Epithelial cell of proximal tubule (primary cell): ENCODE measurements around the gene BCL2L1. TPM values are rescaled to one million over a fixed set of nuclear protein-coding genes. Genes with fewer than 3 reads are reported as not detected.

Source experiments
- DNase-seq: peaks from one replicate; pipeline ENCODE4 v3.0.0-alpha.2; 2011; ENCODE audit warnings: low read depth
- H3K4me3 ChIP-seq: 2 replicates; pipeline ENCODE4 v1.5.1; 2011; ENCODE audit warnings: low read depth, mild to moderate bottlenecking, low read length
- total RNA-seq: library from RNA; depleted of rRNA; stranded (reverse); fragments of >200 nt; gene quantifications from 2 replicates; pipeline ENCODE4 v1.2.3, GENCODE V29; 2015
- TF ChIP-seq, protein P1 (sequence below): conservative IDR thresholded peaks from 2 replicates; pipeline ENCODE4 v1.5.1; 2012; ENCODE audit warnings: low read depth, mild to moderate bottlenecking, low read length

The BCL2L1 gene
- total RNA-seq, 1 donor from 2014 or later: 209 TPM

DNA sequence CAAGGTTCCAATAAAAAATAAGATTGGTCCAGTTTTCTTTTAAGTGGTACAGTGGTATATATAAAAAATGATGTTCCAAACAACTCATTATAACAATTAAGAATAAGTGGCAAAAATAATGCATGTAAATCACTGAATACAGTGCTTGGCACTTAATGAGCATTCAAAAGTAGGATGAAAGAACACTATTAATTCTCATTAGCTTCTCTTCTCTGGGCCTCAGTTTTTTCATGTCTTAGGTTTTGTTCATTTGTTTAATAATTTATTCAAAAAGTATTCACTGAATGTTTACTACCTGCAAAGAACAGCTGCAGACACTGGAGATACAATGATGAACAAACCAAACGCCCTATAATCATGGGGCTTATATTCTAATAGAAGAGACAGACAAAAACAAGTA lies 21.1 kb downstream of the BCL2L1 start:
- TF ChIP-seq, protein P1, sequence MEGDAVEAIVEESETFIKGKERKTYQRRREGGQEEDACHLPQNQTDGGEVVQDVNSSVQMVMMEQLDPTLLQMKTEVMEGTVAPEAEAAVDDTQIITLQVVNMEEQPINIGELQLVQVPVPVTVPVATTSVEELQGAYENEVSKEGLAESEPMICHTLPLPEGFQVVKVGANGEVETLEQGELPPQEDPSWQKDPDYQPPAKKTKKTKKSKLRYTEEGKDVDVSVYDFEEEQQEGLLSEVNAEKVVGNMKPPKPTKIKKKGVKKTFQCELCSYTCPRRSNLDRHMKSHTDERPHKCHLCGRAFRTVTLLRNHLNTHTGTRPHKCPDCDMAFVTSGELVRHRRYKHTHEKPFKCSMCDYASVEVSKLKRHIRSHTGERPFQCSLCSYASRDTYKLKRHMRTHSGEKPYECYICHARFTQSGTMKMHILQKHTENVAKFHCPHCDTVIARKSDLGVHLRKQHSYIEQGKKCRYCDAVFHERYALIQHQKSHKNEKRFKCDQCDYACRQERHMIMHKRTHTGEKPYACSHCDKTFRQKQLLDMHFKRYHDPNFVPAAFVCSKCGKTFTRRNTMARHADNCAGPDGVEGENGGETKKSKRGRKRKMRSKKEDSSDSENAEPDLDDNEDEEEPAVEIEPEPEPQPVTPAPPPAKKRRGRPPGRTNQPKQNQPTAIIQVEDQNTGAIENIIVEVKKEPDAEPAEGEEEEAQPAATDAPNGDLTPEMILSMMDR: no peak
- H3K4me3 ChIP-seq: no peak overlapping the region
- DNase-seq: no peak

DNA sequence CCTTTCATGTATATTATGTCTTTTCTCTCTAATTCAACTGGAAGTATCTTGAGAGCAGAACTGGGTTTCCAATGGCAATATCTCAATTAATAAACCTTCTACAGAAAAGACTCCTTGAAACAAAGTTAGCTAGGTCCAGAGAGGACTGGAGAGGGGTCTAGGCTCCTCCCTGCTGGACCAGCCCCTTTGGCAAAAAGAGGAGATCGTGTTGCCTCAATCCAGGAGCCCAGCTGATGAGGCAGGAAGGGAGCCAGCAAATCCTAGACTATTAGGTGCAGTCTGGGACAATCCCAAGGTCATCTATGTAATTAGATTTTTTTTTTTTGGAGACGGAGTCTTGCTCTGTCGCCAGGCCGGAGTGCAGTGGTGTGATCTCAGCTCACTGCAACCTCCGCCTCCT lies 21.9 kb downstream of the BCL2L1 start:
- DNase-seq: no peak
- TF ChIP-seq, protein P1: no peak
- no peak overlapping the region for H3K4me3 ChIP-seq

DNA sequence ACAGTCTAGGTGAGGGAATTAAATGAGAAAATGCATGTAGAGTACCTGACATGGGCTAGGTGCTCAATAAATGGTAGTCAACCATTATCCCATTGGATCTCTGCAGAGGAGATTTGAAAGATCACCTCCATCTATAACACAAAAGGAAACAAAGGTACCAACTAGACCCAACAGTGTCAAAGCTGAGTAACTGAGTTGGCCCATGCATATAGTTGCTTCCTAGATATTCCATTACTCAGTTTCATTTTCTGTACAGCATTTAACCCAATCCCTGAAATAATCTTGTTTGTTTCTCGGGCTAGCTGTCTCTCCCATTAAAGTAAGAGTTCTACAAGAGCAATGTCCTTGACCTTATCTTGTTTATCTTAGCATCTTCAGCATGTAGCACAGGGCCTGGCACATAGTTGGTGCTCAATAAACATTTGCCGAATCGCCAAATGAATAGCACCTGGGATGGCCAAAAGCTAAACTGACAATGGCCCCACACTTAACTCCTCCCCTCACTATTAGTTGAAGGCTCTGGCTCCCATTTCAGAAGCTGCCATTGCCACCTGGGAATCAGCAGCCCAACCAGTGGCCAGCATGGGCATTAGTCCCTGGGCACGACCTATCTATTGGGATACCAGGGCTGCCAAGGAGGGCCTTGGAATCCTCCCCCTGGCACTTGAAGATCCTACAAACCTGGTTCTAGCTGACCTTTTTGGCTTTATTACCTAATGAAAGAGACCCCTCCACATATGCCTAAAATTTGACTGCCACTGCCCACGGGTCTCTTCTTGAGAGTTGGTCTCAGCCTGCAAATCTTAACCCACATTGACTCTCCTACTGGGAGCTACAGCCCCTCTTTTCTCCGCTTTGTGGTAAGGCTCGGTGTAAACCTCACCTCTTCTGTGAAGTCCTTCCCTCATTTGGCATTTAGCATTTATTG lies 22.6 kb downstream of the BCL2L1 start:
- no peak overlapping the region for H3K4me3 ChIP-seq
- TF ChIP-seq, protein P1: no peak
- DNase-seq: no peak

DNA sequence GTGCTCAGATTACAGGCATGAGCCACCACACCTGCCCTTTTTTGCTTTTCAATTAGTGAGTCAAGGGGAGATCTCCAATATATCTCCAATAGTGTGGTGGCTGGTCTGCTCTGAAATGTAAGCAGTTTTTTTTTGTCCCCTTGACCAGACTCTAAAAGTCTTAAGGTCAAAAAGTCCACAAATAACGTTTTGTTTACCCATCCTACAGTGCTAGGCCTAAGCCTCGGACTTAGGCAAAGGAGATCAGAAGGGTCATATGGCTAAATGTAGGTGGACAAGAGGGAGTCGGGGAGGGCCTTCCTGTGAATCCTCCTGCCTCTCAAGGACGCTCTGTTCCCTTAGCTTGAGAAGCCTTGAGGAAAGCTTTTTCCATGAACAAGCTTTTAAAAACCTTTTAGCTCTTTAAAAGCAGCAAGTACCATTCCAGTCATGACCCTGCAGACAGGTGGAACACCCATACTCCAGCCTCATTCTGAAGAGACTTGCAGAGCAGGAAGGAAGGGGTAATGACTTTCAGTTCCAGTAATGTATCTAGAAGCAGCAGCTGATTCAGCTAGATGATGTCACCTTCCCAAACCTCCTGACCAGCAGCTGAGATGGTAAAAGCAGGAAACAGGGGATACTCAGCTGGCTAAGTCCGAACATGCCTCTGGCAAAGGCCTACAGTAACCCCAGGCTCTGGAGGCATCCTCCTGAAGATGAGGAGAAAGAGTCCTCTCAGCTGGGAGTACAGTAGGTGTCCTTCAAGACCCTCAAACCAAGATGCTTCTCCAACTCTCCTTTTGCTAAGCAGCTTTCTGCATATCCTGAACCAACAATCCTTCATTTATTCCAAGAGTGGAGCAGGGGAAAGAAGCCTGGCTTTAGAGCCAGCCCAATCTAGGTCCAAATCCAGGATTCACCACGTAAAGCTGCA lies 23.6 kb downstream of the BCL2L1 start:
- DNase-seq: peak; percentile 96
- TF ChIP-seq, protein P1: no peak
- H3K4me3 ChIP-seq: no peak overlapping the region

DNA sequence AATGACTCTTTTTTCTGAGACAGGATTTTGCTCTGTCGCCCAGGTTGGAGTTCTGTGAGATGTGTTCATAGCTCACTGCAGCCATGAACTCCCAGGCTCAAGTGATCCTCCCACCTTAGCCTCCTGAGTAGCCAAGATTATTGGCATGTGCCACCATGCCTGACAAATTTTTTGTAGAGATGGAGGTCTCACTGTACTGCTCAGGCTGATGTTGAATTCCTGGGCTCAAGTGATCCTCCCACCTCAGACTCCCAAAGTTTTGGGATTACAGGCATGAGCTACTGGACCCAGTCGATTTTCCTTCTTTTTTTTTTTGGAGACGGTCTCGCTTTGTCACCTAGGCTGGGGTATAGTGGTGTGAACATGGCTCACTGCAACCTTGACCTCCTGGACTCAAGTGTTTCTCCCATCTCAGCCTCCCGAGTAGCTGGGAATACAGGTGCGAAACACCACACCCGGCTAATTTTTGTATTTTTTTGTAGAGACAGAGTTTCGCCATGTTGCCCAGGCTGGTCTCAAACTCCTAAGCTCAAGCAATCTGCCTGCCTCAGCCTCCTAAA lies 24.3 kb downstream of the BCL2L1 start:
- TF ChIP-seq, protein P1: no peak
- H3K4me3 ChIP-seq: no peak overlapping the region
- no peak for DNase-seq

DNA sequence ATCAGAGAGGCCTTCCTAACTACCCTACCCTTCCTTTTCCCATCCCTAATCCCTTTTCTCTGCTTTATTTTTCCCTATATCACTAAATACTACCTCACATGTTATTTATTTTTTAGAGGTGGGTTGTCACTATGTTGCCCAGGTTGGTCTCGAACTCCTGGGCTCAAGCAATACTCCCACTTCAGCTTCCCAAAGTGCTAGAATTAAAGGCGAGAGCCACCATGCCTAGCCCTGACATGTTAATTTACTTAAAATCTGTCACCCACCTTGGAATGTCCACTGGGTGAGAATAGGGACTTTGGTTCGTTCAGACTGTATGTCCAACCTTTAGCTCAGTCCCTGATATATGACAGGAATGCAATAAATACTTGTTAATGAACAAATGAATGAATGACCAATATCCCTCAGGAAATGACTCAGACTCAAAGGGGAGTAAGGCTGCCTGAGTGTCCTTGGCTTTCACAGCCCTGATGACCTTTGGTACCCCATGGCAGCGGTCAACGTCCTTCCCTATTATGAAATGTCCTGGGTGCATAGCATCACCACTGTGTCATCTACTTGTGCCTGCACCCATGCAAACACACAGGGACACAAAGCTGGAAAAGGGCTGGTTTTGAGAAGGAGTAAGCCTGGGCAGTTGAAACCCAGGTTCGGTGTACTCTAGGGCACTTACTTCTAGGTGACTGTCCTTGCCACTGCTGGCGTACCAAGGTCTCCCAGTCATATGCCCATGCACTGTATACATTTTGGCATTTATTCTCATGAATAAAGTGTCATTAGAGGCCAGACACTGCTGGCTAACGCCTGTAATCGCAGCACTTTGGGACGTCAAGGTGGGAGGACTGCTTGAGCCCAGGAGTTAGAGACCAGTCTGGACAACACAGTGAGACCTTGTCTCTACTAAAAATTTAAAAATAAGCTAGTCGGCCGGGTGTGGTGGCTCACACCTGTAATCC lies 26.5 kb downstream of the BCL2L1 start:
- TF ChIP-seq, protein P1: no peak
- DNase-seq: peak; percentile 87
- H3K4me3 ChIP-seq: no peak overlapping the region
